ENCODE data around the gene AGBL4.

AGBL4 gene

GRCh38 chr1:48756683-48757316 is 1267.0 kb downstream of the AGBL4 start:
- no peak for TF ChIP-seq CTCF (IDR thresholded peaks at IDR 0.05)
- TF ChIP-seq ZFX (IDR thresholded peaks at IDR 0.05; ENCODE audit: borderline replicate concordance): no peak
- no peak overlapping the region for H3K27ac ChIP-seq

- no peak for TF ChIP-seq CTCF (IDR thresholded peaks at IDR 0.05)
- TF ChIP-seq ZFX (IDR thresholded peaks at IDR 0.05; ENCODE audit: borderline replicate concordance): no peak
- H3K27ac ChIP-seq: no peak overlapping the region
Measured at GRCh38 chr1:48753293-48753692, 1270.5 kb downstream of the AGBL4 start.

- no peak overlapping the region for H3K27ac ChIP-seq
- TF ChIP-seq CTCF (IDR thresholded peaks at IDR 0.05) (no peak), ZFX (IDR thresholded peaks at IDR 0.05; ENCODE audit: borderline replicate concordance) (no peak)
Measured at GRCh38 chr1:48750109-48750508, 1273.6 kb downstream of the AGBL4 start.

- TF ChIP-seq CTCF (IDR thresholded peaks at IDR 0.05) (no peak), ZFX (IDR thresholded peaks at IDR 0.05; ENCODE audit: borderline replicate concordance) (no peak)
- H3K27ac ChIP-seq: no peak overlapping the region
Measured at GRCh38 chr1:48749068-48749467, 1274.7 kb downstream of the AGBL4 start.

DNA sequence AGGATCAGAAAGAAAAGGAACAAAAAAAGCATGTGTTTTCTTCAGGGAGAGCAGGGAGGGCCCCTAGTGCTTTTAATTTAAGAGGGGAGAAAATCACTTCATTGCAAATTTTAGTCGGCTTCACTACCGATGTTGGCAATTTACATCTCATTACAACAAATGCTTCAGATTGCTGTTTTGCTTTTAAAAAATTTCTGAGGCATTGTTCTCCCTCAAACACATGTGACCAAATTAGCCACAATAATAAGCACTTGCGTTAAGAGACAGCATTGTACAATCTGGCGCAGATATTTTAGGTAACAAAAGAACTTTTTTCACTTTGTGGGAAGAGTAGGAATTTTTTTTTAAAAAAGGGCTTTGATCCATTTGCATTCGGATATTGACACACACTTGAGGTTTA is 1276.8 kb downstream of the AGBL4 start:
- H3K27ac ChIP-seq: no peak overlapping the region
- no peak for TF ChIP-seq ZFX (IDR thresholded peaks at IDR 0.05; ENCODE audit: borderline replicate concordance)
- TF ChIP-seq CTCF (IDR thresholded peaks at IDR 0.05): no peak

- TF ChIP-seq ZFX (IDR thresholded peaks at IDR 0.05; ENCODE audit: borderline replicate concordance): no peak
- TF ChIP-seq CTCF (IDR thresholded peaks at IDR 0.05): no peak
- H3K27ac ChIP-seq: no peak overlapping the region
Measured at GRCh38 chr1:48744032-48744431, 1279.7 kb downstream of the AGBL4 start.

GRCh38 chr1:48743480-48743879 is 1280.3 kb downstream of the AGBL4 start:
- no peak overlapping the region for H3K27ac ChIP-seq

More at GRCh38 chr1:48743480-48743879, 1280.3 kb downstream of the AGBL4 start:
- TF ChIP-seq CTCF (IDR thresholded peaks at IDR 0.05) (no peak), ZFX (IDR thresholded peaks at IDR 0.05; ENCODE audit: borderline replicate concordance) (no peak)

All from 22Rv1 (cell line).